Breast epithelium (tissue), 4 donors: Measurements from ENCODE around the gene DUSP22. TPM values are rescaled to one million over a fixed set of nuclear protein-coding genes. Genes with fewer than 3 reads are reported as not detected.

ENCODE experiments used
- DNase-seq, 2 donors: peaks; one replicate each; pipeline ENCODE4 v3.0.0-alpha.2; 2019; ENCODE audit warnings: low spot score in 2 of 2
- H3K27ac ChIP-seq, 2 donors: fragments of 200-600 bp; sonication (generic) in 1 of 2; one replicate each; pipeline ENCODE4 v1.5.1; 2016 to 2019; ENCODE audit warnings: mild to moderate bottlenecking in 1 of 2
- H3K27me3 ChIP-seq, 2 donors: fragments of 200-600 bp; sonication (generic) in 1 of 2; one replicate each; pipeline versions ENCODE4 v1.5.1 to v1.6.0; 2017 to 2019; ENCODE audit warnings: control low read depth in 1 of 2, mild to moderate bottlenecking in 1 of 2
- H3K36me3 ChIP-seq: fragments of 200-600 bp; one replicate; pipeline ENCODE4 v1.5.1; 2019
- H3K4me1 ChIP-seq, 2 donors: fragments of 200-600 bp; sonication (generic); one replicate each; pipeline ENCODE4 v1.5.1; 2016 to 2019; ENCODE audit warnings: control low read depth in 1 of 2
- H3K4me3 ChIP-seq, 3 donors: fragments of 200-600 bp; sonication (generic); 1 replicate in 2 of 3; 2 replicates in 1 of 3; pipeline ENCODE4 v1.5.1; 2016 to 2019; ENCODE audit warnings: mild to moderate bottlenecking in 3 of 3, moderate library complexity in 2 of 3
- H3K9me3 ChIP-seq, 2 donors: fragments of 200-600 bp; sonication (generic) in 1 of 2; one replicate each; pipeline ENCODE4 v1.5.1; 2016 to 2019; ENCODE audit warnings: control low read depth in 1 of 2
- POLR2A ChIP-seq: fragments of 450-650 bp; IDR thresholded peaks from one replicate; pipeline ENCODE4 v1.6.1; 2016; ENCODE audit warnings: antibody characterized with exemption, mild to moderate bottlenecking, moderate library complexity
- POLR2AphosphoS5 ChIP-seq, 3 donors: sonication (generic); formaldehyde crosslinking; IDR thresholded peaks; one replicate each; pipeline ENCODE4 v1.6.1; 2017; ENCODE audit warnings: antibody characterized with exemption in 3 of 3
- intact Hi-C: fragments of 100-400 bp; cut with DNase I; formaldehyde crosslinking; loops from one replicate; pipeline ENCODE4 v1.15.1; 2023; ENCODE audit warnings: low total_unique reads
- total RNA-seq, 3 donors: library from RNA; depleted of rRNA; stranded (reverse); fragments of >200 nt; gene quantifications; one replicate each; pipeline ENCODE4 v1.1.0, GENCODE V29; 2016
- TF ChIP-seq, protein P1 (sequence below), 3 donors: fragments of 450-650 bp; IDR thresholded peaks; one replicate each; pipeline ENCODE4 v1.5.1; 2016 to 2017; ENCODE audit warnings: antibody characterized with exemption in 3 of 3, mild to moderate bottlenecking in 3 of 3, moderate library complexity in 3 of 3

DUSP22 gene
- total RNA-seq, 3 donors from 2014 or later, result 55.6 to 81.9 (median 59.0) TPM

DNA sequence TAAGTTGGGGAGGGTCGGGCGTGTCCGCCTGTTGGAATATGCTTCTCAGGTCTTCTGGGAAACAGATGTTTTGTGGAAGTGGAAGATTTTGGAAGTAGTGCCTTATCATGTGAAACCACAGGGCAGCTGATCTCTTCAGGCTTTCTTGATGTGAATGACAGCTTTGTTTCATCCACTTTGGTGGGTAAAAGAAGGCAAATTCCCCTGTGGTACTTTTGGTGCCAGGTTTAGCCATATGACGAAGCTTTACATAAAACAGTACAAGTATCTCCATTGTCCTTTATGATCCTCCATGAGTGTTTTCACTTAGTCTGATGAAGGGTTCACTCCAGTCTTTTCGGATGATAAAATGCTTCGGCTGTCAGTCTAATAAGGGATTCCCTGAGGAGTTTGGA lies 103.8 kb downstream of the DUSP22 start:
- TF ChIP-seq POLR2A (no peak), POLR2AphosphoS5 (IDR thresholded peaks at IDR 0.05) (no peak)
- TF ChIP-seq, protein P1, sequence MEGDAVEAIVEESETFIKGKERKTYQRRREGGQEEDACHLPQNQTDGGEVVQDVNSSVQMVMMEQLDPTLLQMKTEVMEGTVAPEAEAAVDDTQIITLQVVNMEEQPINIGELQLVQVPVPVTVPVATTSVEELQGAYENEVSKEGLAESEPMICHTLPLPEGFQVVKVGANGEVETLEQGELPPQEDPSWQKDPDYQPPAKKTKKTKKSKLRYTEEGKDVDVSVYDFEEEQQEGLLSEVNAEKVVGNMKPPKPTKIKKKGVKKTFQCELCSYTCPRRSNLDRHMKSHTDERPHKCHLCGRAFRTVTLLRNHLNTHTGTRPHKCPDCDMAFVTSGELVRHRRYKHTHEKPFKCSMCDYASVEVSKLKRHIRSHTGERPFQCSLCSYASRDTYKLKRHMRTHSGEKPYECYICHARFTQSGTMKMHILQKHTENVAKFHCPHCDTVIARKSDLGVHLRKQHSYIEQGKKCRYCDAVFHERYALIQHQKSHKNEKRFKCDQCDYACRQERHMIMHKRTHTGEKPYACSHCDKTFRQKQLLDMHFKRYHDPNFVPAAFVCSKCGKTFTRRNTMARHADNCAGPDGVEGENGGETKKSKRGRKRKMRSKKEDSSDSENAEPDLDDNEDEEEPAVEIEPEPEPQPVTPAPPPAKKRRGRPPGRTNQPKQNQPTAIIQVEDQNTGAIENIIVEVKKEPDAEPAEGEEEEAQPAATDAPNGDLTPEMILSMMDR (IDR thresholded peaks at IDR 0.05), result no peak
- H3K9me3 ChIP-seq, result no peaks in the 10 kb centered on the region
- H3K36me3 ChIP-seq, result no peaks in the 10 kb centered on the region
- no peak overlapping the region for H3K4me3 ChIP-seq
- no peak for DNase-seq
- peaks cover 6 to 9% of the 10 kb centered on the region in 2 donors for H3K4me1 ChIP-seq
- intact Hi-C loops, result no loop called here
- H3K27me3 ChIP-seq, result peaks cover 11 to 54% of the 10 kb centered on the region in 2 donors
- no peak overlapping the region for H3K27ac ChIP-seq

DNA sequence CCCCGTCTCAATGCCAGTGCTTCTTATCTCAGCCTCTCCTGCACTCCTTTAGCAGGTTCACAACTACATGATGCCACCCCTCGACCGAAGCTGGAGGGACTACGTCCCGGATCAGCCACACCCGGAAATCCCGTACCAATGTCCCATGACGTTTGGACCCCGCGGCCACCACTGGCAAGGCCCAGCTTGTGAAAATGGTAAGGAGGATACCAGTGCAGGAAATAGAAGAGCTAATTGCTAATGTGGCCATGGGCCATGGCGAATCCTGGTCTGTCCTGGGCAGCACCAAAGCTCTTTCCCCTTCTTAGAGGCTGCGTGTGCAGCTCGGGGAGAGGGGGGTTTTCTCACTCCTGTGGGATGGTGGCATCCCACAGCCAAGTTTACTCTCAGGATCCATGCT lies 104.8 kb downstream of the DUSP22 start:
- DNase-seq, result no peak
- Histone ChIP-seq H3K27ac (no peak overlapping the region), H3K9me3 (no peaks in the 10 kb centered on the region), H3K36me3 (no peaks in the 10 kb centered on the region), H3K4me3 (no peak overlapping the region), H3K27me3 (peaks cover 8 to 44% of the 10 kb centered on the region in 2 donors), H3K4me1 (peaks cover 4 to 6% of the 10 kb centered on the region in 2 donors)
- intact Hi-C loops, result no loop called here
- TF ChIP-seq POLR2AphosphoS5 (IDR thresholded peaks at IDR 0.05), result no peak
- TF ChIP-seq, protein P1 (IDR thresholded peaks at IDR 0.05), result no peak
- TF ChIP-seq POLR2A, result no peak

DNA sequence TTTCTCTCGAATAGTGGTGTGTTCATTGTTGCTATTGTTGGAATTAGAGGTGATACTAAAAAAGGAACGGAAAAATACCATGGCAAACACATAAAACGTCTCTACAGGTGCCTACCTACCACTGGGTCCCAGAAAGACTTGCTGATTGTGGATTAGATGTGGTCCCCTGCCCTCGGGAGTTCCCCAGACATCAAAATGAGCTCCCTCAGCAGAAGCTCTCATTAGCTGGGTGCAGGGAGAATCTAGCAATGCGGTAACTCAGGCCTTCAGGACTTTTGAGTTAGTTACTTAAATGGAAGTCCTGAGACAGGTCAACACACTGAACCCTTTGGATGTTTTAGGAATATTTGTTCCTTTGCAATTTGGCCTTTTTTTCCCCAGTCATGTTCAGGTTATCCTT lies 105.3 kb downstream of the DUSP22 start:
- no peak overlapping the region for H3K4me3 ChIP-seq
- intact Hi-C loops, result no loop called here
- peaks cover 4 to 39% of the 10 kb centered on the region in 2 donors for H3K27me3 ChIP-seq
- no peak overlapping the region for H3K27ac ChIP-seq
- H3K4me1 ChIP-seq, result peaks cover 0 to under 1% of the 10 kb centered on the region in 2 donors
- no peaks in the 10 kb centered on the region for H3K36me3 ChIP-seq
- no peaks in the 10 kb centered on the region for H3K9me3 ChIP-seq
- no peak for DNase-seq
- TF ChIP-seq POLR2A, result no peak
- TF ChIP-seq POLR2AphosphoS5 (IDR thresholded peaks at IDR 0.05), result no peak
- TF ChIP-seq, protein P1 (IDR thresholded peaks at IDR 0.05), result no peak

DNA sequence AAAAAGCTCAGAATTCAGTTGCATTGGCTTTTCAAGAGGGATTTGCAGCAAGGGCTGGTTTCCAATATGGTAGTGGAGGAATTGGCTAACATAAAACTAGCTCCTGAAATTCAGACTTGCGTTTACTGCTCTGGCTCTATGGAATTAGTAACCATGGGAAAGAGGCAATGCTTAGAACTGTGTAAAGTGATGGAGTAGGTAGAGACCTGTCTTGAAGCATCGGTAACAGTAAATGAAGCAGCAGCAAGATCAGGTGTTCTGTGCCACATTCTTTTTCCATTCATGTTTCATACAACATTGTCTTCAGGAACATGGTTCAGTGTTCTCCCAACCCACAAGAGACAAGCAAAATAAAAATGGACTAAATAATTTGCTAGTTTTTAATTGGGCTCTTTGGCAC lies 105.8 kb downstream of the DUSP22 start:
- H3K27me3 ChIP-seq, result peaks cover 0 to 35% of the 10 kb centered on the region in 2 donors
- no peaks in the 10 kb centered on the region for H3K9me3 ChIP-seq
- no peaks in the 10 kb centered on the region for H3K4me1 ChIP-seq
- no peak overlapping the region for H3K27ac ChIP-seq
- no peak for DNase-seq
- TF ChIP-seq POLR2A, result no peak
- no peak for TF ChIP-seq POLR2AphosphoS5 (IDR thresholded peaks at IDR 0.05)
- TF ChIP-seq, protein P1 (IDR thresholded peaks at IDR 0.05), result no peak
- H3K36me3 ChIP-seq, result no peaks in the 10 kb centered on the region
- intact Hi-C loops, result no loop called here
- no peak overlapping the region for H3K4me3 ChIP-seq

DNA sequence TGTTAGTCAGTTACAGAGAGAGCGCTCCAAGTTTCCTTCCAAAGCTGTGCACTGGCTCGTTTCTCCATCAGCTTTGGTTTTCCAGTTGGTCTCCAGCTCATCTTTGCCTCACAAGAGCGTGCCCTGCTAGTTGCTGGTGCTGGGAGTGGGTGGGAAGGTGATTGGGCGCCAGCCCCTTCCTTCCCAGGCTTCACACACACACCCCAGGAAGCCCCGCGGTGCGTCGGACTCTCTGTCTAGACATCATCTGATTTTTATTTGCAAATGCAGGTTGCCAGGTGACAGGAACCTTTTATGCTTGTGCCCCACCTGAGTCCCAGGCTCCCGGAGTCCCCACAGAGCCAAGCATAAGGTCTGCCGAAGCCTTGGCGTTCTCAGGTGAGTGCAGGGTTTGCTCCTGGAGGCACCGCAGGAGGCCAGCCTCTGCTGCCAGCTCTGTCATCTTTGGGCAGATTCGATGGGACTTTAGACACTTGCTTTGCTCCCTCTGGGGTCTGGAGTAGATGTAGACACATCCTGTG lies 106.3 kb downstream of the DUSP22 start:
- peaks cover 0 to 33% of the 10 kb centered on the region in 2 donors for H3K27me3 ChIP-seq
- H3K4me1 ChIP-seq, result no peaks in the 10 kb centered on the region
- H3K36me3 ChIP-seq, result no peaks in the 10 kb centered on the region
- H3K9me3 ChIP-seq, result no peaks in the 10 kb centered on the region
- no peak overlapping the region for H3K4me3 ChIP-seq
- intact Hi-C loops, result no loop called here
- no peak overlapping the region for H3K27ac ChIP-seq
- DNase-seq, result no peak
- TF ChIP-seq, protein P1 (IDR thresholded peaks at IDR 0.05), result no peak
- no peak for TF ChIP-seq POLR2A
